DLD1 (cell line): ENCODE data around the gene TRABD.

Source experiments
- in situ Hi-C: cut with HindIII; loops from 2 replicates; pipeline ENCODE4 v1.10.0; 2017; ENCODE audit warnings: low sequenced_read_pairs

TRABD gene

GRCh38 chr22:50216684-50217520, 31.2 kb downstream of the TRABD start:
- in situ Hi-C loops: no loop called here

DNA sequence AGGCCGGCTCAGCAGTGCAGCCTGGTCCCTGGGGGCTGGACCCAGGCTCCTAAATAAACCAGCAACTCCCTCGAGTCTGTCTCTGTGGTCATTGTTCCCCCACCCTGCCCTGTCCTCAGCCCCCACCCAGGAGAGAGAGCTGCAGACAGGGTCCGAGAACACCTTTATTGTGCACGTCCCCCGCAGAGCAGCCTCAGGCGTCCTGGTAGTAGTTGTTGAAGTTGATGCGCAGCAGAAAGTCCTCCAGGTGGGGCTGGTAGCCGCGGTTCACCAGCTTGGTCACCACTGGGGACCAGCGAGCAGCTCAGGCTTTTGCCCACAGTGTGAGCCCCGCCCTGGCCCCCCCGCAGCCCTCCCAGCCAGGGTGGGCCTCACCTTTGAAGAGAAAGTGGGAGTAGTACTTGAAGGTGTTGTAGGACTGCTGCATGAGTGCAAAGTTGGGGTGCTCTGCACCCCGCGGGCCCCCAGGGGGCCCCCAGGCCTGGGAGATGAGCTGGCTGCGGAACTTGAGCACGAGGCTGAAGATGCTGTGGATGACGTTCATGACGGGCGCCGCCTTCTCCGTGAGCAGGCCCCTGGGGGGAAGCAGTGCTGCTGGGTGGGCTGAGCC, 31.9 kb downstream of the TRABD start:
- in situ Hi-C loops: no loop called here

GRCh38 chr22:50218153-50218995, 32.7 kb downstream of the TRABD start:
- in situ Hi-C loops: no loop called here

- in situ Hi-C loops: no loop called here
These were observed 33.4 kb downstream of the TRABD start for GRCh38 chr22:50218996-50219727.

GRCh38 chr22:50219800-50220602, 34.3 kb downstream of the TRABD start:
- in situ Hi-C loops: no loop called here

- in situ Hi-C loops: no loop called here
These were observed 35.1 kb downstream of the TRABD start for GRCh38 chr22:50220603-50221409.

DNA sequence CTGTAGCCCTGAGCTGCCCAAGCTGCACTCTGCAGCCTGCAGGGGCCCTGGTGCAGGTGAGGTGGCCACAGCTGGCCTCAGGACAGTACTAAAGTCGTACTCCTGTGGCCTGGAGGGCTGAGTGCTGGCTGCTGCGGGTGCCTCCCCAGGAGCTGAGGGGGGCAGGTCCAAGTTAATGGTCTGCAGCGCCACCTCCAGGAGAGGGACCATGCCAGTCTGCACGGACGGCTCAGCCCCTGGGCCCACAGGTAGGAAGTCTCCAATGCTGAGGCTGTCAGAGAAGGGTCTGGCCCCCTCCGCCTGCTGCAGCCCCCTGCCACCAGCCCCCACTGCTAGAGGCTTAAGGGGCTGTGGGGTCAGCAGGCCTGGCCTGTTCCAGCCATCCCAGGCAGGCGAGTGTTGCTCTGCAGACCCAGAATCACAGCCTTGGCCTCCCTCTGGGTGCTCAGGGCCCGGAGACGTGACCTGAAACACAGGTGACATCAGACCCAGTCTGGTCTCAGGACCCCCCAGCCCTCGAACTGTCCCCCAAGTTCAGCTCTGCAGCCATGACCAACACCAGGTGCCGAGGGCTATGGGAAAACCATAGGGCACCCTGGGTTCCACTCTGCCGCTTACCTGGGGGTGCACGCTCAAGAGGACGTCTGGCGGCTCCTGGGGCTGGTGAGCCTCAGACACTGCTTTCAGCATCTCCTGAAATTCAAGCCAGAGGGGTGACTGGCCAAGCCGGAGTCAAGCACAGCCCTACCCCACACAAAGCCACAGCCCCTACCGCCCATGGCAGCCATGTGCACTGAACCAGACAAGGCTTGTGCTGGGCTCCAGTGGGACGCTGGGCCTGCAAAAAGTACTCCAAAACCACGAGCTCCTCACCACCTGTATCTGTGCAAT, 35.9 kb downstream of the TRABD start:
- in situ Hi-C loops: no loop called here

DNA sequence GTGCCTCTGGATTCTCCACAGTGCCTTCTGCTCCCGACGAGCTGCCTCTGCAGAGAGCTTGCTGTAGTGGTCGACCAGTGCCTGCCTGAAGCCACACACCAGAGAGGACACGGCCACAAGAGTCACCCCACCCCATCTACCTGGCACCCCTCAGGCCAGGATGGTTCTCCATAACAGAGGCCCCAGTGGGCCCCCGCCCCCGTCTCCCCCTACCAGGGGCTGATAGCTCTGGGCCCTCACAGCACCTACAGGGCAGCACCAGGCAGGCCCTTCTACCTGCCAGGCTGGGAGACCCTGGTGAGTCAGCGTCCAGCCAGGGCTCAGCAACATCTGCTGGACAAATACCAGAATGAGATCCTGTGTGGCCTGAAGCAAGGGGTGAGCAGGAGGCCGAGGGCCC, 36.8 kb downstream of the TRABD start:
- in situ Hi-C loops: no loop called here

GRCh38 chr22:50224071-50224470, 38.4 kb downstream of the TRABD start:
- in situ Hi-C loops: no loop called here

- in situ Hi-C loops: no loop called here
These were observed 39.7 kb downstream of the TRABD start for GRCh38 chr22:50225200-50225969.

DNA sequence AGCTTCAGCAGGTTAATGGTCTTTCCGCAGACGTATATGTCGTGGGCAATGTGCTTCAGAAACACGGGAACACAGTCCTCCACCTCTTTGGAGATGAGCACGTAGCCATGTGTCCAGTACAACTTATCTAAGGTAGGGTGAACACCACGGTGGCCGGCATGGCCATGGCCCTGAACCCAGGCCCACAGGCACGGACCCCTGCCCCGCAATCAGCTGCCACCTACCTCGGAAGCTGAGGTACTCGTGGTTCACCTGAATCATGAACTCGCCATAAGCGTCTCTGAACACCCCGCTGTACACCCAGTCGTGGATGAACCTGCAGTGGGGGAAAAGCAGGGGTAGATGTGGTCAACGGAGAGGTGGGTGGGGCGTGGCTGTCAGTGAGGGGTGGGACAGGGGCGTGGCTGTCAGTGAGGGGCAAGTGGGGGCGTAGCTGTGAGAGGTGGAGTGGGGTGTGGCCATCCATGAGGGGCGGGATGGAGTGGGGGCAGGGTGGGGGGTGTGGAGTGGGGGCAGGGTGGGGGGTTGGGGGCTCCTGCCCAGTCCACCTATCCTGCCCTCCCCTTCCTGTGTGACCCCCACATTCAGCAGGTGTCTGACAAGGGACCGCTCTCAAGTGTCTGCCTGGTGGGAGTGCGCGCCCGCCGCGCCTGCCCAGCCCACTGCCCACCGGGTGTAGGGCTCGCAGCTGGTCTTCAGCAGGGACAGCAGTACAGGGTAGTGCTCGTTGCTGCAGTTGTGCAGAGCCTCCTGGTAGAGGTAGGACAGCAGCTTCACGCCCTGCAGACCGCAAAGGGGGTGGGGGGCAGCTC, 40.6 kb downstream of the TRABD start:
- in situ Hi-C loops: no loop called here

- in situ Hi-C loops: no loop called here
These were observed 41.1 kb downstream of the TRABD start for GRCh38 chr22:50226875-50227165.

GRCh38 chr22:50227579-50228215, 42.0 kb downstream of the TRABD start:
- in situ Hi-C loops: no loop called here

GRCh38 chr22:50228366-50228765, 42.7 kb downstream of the TRABD start:
- in situ Hi-C loops: no loop called here

GRCh38 chr22:50229370-50229769, 43.7 kb downstream of the TRABD start:
- in situ Hi-C loops: no loop called here

DNA sequence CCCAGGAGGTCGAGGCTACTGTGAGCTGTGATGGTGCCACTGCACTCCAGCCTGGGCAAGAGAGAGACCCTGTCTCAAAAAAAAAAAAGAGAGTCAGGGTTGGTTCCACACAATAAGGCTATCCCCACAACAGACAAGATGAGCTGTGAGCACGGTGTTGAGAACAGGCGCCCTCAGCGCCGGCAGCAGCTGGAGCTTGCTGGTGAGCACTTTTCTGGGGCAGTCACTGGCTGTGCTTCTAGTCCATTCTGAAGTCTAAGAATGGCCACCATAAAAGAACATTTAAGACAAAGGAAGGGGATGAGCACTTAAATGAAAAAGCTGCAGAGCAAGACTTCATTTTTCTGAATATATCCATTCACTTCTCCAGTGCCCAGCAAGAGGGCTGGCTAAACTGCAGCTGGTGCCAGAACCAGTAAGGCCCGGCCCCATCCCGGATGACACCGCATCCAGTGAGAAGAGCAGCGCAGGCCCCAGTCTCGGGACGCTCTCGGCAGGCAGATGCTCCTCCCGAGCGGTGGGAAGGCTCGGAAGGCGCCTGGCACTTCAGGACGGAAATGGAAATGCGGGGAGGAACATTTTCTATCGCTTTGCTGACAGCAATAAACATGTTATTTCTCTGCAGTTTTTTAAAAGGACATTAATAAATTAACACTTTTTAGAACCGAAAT, 46.9 kb downstream of the TRABD start:
- in situ Hi-C loops: no loop called here
